GM23338 (cell line): ENCODE results near the gene ST7L.

Experiments used
- EZH2phosphoT487 ChIP-seq: fragments of 200-600 bp; sonication (generic); IDR thresholded peaks from one replicate; pipeline ENCODE4 v1.8.1; 2018; ENCODE audit warnings: antibody characterized with exemption; ENCODE audit not compliant: unreplicated experiment
- TF ChIP-seq, protein P1 (sequence below), 2 experiments: fragments of 200-600 bp in 1 of 2; sonication (generic) in 1 of 2; conservative IDR thresholded peaks; 2 replicates each; pipeline versions ENCODE4 v1.5.1 to v1.6.1; 2016 to 2017; ENCODE audit warnings: antibody characterized with exemption in 2 of 2, low read depth in 2 of 2, mild to moderate bottlenecking in 2 of 2, moderate library complexity in 1 of 2

DNA sequence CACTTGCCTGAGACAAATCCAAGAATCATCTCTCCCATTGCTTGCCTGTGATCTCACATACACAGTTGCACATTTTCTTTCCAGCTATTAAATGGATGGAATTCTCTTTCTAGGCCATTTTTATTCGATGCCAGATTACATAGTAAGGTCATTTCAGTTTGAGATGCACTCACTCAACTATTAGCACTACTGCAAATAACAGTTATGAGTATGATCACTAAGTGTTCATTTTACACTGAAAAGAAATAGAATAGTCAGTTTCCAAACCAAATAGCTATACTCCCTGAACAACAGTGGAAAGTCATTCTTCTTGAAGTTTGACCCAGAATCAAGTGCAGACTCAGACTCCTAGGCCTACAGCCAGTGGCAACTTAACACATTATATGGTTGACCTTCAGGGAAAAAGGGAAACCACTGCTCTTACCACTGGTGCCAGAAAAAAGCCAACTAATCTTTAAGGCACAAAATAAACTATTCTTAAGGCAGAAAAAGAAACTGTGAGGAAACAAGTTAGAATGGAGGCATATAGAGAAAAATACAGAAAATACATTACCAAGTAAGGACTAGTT, 78.6 kb downstream of the ST7L start:
- no peak for TF ChIP-seq EZH2phosphoT487
- TF ChIP-seq, protein P1, sequence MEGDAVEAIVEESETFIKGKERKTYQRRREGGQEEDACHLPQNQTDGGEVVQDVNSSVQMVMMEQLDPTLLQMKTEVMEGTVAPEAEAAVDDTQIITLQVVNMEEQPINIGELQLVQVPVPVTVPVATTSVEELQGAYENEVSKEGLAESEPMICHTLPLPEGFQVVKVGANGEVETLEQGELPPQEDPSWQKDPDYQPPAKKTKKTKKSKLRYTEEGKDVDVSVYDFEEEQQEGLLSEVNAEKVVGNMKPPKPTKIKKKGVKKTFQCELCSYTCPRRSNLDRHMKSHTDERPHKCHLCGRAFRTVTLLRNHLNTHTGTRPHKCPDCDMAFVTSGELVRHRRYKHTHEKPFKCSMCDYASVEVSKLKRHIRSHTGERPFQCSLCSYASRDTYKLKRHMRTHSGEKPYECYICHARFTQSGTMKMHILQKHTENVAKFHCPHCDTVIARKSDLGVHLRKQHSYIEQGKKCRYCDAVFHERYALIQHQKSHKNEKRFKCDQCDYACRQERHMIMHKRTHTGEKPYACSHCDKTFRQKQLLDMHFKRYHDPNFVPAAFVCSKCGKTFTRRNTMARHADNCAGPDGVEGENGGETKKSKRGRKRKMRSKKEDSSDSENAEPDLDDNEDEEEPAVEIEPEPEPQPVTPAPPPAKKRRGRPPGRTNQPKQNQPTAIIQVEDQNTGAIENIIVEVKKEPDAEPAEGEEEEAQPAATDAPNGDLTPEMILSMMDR (conservative IDR thresholded peaks at IDR 0.05; ENCODE audit: low read depth in 2 of 2): no peak
